Activated B cell treated with CpG ODN at 0.5 μM for 24 hours (primary cell): ENCODE data around the gene NUBP2. TPM values are rescaled to one million over a fixed set of nuclear protein-coding genes. Genes with fewer than 3 reads are reported as not detected.

Experiments used
- ATAC-seq: fragments of 200-7000 bp; cut with Tn5 transposase; one replicate; pipeline ENCODE4 v1.10.0; 2021; ENCODE audit warnings: low read depth, mild to moderate bottlenecking, moderate library complexity
- CTCF ChIA-PET: fragments of 350-600 bp; sonication (Branson Sonifier 250); formaldehyde crosslinking; loops from one replicate; lab custom pipeline; 2021; ENCODE audit warnings: antibody characterized with exemption; lab: Charles Lee
- POLR2A ChIA-PET: fragments of 350-600 bp; sonication (Branson Sonifier 250); formaldehyde crosslinking; loops from one replicate; lab custom pipeline; 2021; ENCODE audit warnings: antibody characterized with exemption; lab: Charles Lee
- DNase-seq: peaks from one replicate; pipeline ENCODE4 v3.0.0; 2022
- H3K27ac Mint-ChIP-seq: one replicate; pipeline ENCODE4 v1.8.0; 2020; ENCODE audit warnings: mixed read lengths
- H3K27me3 Mint-ChIP-seq: one replicate; pipeline ENCODE4 v1.8.0; 2021; ENCODE audit warnings: mixed read lengths
- H3K36me3 Mint-ChIP-seq: one replicate; pipeline ENCODE4 v1.8.0; 2021; ENCODE audit warnings: low read depth, mixed read lengths
- H3K4me1 Mint-ChIP-seq: one replicate; pipeline ENCODE4 v1.8.0; 2021; ENCODE audit warnings: mixed read lengths
- H3K4me3 Mint-ChIP-seq: one replicate; pipeline ENCODE4 v1.8.0; 2020; ENCODE audit warnings: mild to moderate bottlenecking, mixed read lengths
- H3K9me3 Mint-ChIP-seq: one replicate; pipeline ENCODE4 v1.8.0; 2020; ENCODE audit warnings: mixed read lengths
- CTCF ChIP-seq: fragments of 200-600 bp; IDR thresholded peaks from one replicate; pipeline ENCODE4 v1.8.0; 2022; ENCODE audit warnings: antibody characterized with exemption, mild to moderate bottlenecking
- intact Hi-C: fragments of 100-400 bp; cut with micrococcal nuclease; formaldehyde crosslinking; loops from one replicate; pipeline ENCODE4 v1.15.1; 2024
- total RNA-seq: library from RNA; stranded (reverse); gene quantifications from 2 replicates; pipeline ENCODE4 v1.2.3, GENCODE V29; 2022

Gene NUBP2
- total RNA-seq, 1 donor from 2014 or later = 54.2 TPM

GRCh38 chr16:1749152-1750117, 33.3 kb upstream of the NUBP2 start:
- ATAC-seq (no peak), DNase-seq (no peak)
- H3K36me3 Mint-ChIP-seq = peaks cover 76% of the 10 kb centered on the region
- no peaks in the 10 kb centered on the region for H3K9me3 Mint-ChIP-seq
- no peak for TF ChIP-seq CTCF
- ChIA-PET POLR2A (interaction anchor here (0.7 to 1.0 kb wide), 2 partner anchors 22 to 502 kb away, joined by 3 to 4 read pairs; partner anchors contain the start of gene ECI1), CTCF (no interaction called here)
- no peak overlapping the region for H3K4me3 Mint-ChIP-seq
- no peaks in the 10 kb centered on the region for H3K4me1 Mint-ChIP-seq
- no peak overlapping the region for H3K27ac Mint-ChIP-seq
- H3K27me3 Mint-ChIP-seq = no peaks in the 10 kb centered on the region
- intact Hi-C loops = no loop called here

- Mint-ChIP-seq H3K36me3 (peaks cover 72% of the 10 kb centered on the region), H3K27me3 (no peaks in the 10 kb centered on the region), H3K4me3 (no peak overlapping the region), H3K9me3 (no peaks in the 10 kb centered on the region), H3K27ac (no peak overlapping the region), H3K4me1 (no peaks in the 10 kb centered on the region)
- TF ChIP-seq CTCF = no peak
- CTCF ChIA-PET = no interaction called here
- POLR2A ChIA-PET = interaction anchor here (0.6 kb wide), 1 partner anchor 48 kb away, joined by 3 read pairs; no protein-coding TSS in a partner anchor
- DNase-seq (no peak), ATAC-seq (no peak)
- intact Hi-C loops = no loop called here
Measured at GRCh38 chr16:1751946-1752345, 30.8 kb upstream of the NUBP2 start.

GRCh38 chr16:1752853-1753252, 29.9 kb upstream of the NUBP2 start:
- POLR2A ChIA-PET = no interaction called here
- intact Hi-C loops = no loop called here

GRCh38 chr16:1754204-1754603, 28.6 kb upstream of the NUBP2 start:
- no peaks in the 10 kb centered on the region for H3K9me3 Mint-ChIP-seq
- DNase-seq (no peak), ATAC-seq (no peak)
- no peak overlapping the region for H3K4me3 Mint-ChIP-seq
- no peaks in the 10 kb centered on the region for H3K27me3 Mint-ChIP-seq
- ChIA-PET POLR2A (interaction anchor here (0.7 kb wide), 1 partner anchor 89 kb away, joined by 3 read pairs; no protein-coding TSS in a partner anchor), CTCF (no interaction called here)
- intact Hi-C loops = no loop called here
- peaks cover 62% of the 10 kb centered on the region for H3K36me3 Mint-ChIP-seq
- H3K4me1 Mint-ChIP-seq = no peaks in the 10 kb centered on the region
- H3K27ac Mint-ChIP-seq = no peak overlapping the region
- no peak for TF ChIP-seq CTCF

More at GRCh38 chr16:1752853-1753252, 29.9 kb upstream of the NUBP2 start:
- Mint-ChIP-seq H3K4me3 (no peak overlapping the region), H3K4me1 (no peaks in the 10 kb centered on the region), H3K27me3 (no peaks in the 10 kb centered on the region), H3K27ac (no peak overlapping the region), H3K9me3 (no peaks in the 10 kb centered on the region), H3K36me3 (peaks cover 70% of the 10 kb centered on the region)
- no peak for TF ChIP-seq CTCF
- DNase-seq (no peak), ATAC-seq (no peak)
- CTCF ChIA-PET = no interaction called here

- DNase-seq = no peak
- Mint-ChIP-seq H3K4me1 (no peaks in the 10 kb centered on the region), H3K4me3 (no peak overlapping the region), H3K9me3 (no peaks in the 10 kb centered on the region), H3K27me3 (no peaks in the 10 kb centered on the region), H3K27ac (no peak overlapping the region), H3K36me3 (peaks cover 62% of the 10 kb centered on the region)
- ChIA-PET POLR2A (interaction anchor here (1.0 kb wide), 1 partner anchor 25 kb away, joined by 3 read pairs; the partner anchor contains the start of genes NUBP2 and SPSB3), CTCF (no interaction called here)
- intact Hi-C loops = no loop called here
- no peak for TF ChIP-seq CTCF
- ATAC-seq = no peak
Measured at GRCh38 chr16:1757714-1758461, 24.9 kb upstream of the NUBP2 start.
